CD4-positive, alpha-beta T cell (primary cell): ENCODE results near the gene PLA2R1. TPM values are rescaled to one million over a fixed set of nuclear protein-coding genes. Genes with fewer than 3 reads are reported as not detected.

Source experiments
- ATAC-seq: fragments of 200-7000 bp; cut with Tn5 transposase; one replicate; pipeline ENCODE4 v1.10.0; 2022; ENCODE audit warnings: mild to moderate bottlenecking; ENCODE audit not compliant: poor library complexity
- CTCF ChIA-PET: fragments of 350-600 bp; sonication (Branson Sonifier 250); formaldehyde crosslinking; loops from one replicate; lab custom pipeline; 2021; ENCODE audit warnings: antibody characterized with exemption, inconsistent platforms; lab: Charles Lee
- POLR2A ChIA-PET: fragments of 350-600 bp; sonication (Branson Sonifier 250); formaldehyde crosslinking; loops from one replicate; lab custom pipeline; 2021; ENCODE audit warnings: antibody characterized with exemption, inconsistent platforms; lab: Charles Lee
- DNase-seq, 14 experiments: peaks; one replicate each; pipeline ENCODE4 v3.0.0-alpha.2; 2013 to 2020; ENCODE audit warnings: mixed read lengths in 2 of 14
- H3K27ac ChIP-seq, 2 donors: one replicate each; pipeline versions ENCODE4 v1.5.1 to v1.7.0; 2013; ENCODE audit warnings: low read length in 2 of 2, low read depth in 1 of 2, mild to moderate bottlenecking in 1 of 2
- H3K27me3 ChIP-seq, 2 experiments: 1 replicate in 1 of 2; 2 replicates in 1 of 2; pipeline versions ENCODE4 v1.6.1 to v1.7.0; 2013; ENCODE audit warnings: low read length in 2 of 2, control low read depth in 1 of 2, mild to moderate bottlenecking in 1 of 2, moderate library complexity in 1 of 2; ENCODE audit not compliant: insufficient read depth in 2 of 2, control insufficient read depth in 1 of 2
- H3K36me3 ChIP-seq: one replicate; pipeline ENCODE4 v1.6.1; 2013; ENCODE audit warnings: low read length, control low read depth; ENCODE audit not compliant: insufficient read depth
- H3K4me1 ChIP-seq: one replicate; pipeline ENCODE4 v1.6.1; 2013; ENCODE audit warnings: low read length, control low read depth; ENCODE audit not compliant: insufficient read depth
- H3K4me3 ChIP-seq: one replicate; pipeline ENCODE4 v1.5.1; 2013; ENCODE audit warnings: mild to moderate bottlenecking, low read length, moderate library complexity
- H3K9me3 ChIP-seq, 2 experiments: 1 replicate in 1 of 2; 2 replicates in 1 of 2; pipeline versions ENCODE4 v1.6.1 to v1.7.0; 2013; ENCODE audit warnings: low read length in 2 of 2, mild to moderate bottlenecking in 2 of 2, control low read depth in 1 of 2, moderate library complexity in 1 of 2; ENCODE audit not compliant: control insufficient read depth in 1 of 2, insufficient read depth in 1 of 2
- H3K27ac Mint-ChIP-seq: one replicate; pipeline ENCODE4 v1.8.0; 2020; ENCODE audit warnings: mixed read lengths
- H3K27me3 Mint-ChIP-seq: one replicate; pipeline ENCODE4 v1.8.0; 2021; ENCODE audit warnings: mixed read lengths
- H3K36me3 Mint-ChIP-seq: one replicate; pipeline ENCODE4 v1.8.0; 2021; ENCODE audit warnings: low read depth, mixed read lengths
- H3K4me1 Mint-ChIP-seq: one replicate; pipeline ENCODE4 v1.8.0; 2021; ENCODE audit warnings: low read depth, mixed read lengths
- H3K4me3 Mint-ChIP-seq: one replicate; pipeline ENCODE4 v1.8.0; 2020; ENCODE audit warnings: mild to moderate bottlenecking, mixed read lengths
- H3K9me3 Mint-ChIP-seq: one replicate; pipeline ENCODE4 v1.8.0; 2020; ENCODE audit warnings: mixed read lengths
- CTCF ChIP-seq: fragments of 200-600 bp; IDR thresholded peaks from one replicate; pipeline ENCODE4 v1.8.0; 2022; ENCODE audit warnings: antibody characterized with exemption, mild to moderate bottlenecking
- intact Hi-C, 2 experiments: fragments of 100-400 bp; cut with DNase I in 1 of 2; cut with micrococcal nuclease in 1 of 2; formaldehyde crosslinking; loops; one replicate each; pipeline versions ENCODE4 v1.15.1 to v1.9.0; 2023 to 2025; cut with DNase I, micrococcal nuclease
- total RNA-seq, 174 experiments: library from RNA in 2 of 174; stranded (reverse) in 2 of 174; gene quantifications; one replicate each; pipeline ENCODE4 v1.2.3 and lab custom pipeline; 2021 to 2026

PLA2R1 gene
- total RNA-seq, 2 experiments from 2014 or later, result not detected

- POLR2A ChIA-PET, result no interaction called here
Measured at GRCh38 chr2:160033732-160034392, 28.6 kb downstream of the PLA2R1 start.

GRCh38 chr2:160029270-160029628, 33.2 kb downstream of the PLA2R1 start:
- no peak overlapping the region for H3K4me3 Mint-ChIP-seq
- intact Hi-C loops, result no loop called here
- DNase-seq (no peak), ATAC-seq (no peak)
- Histone ChIP-seq H3K4me1 (no peaks in the 10 kb centered on the region), H3K36me3 (no peaks in the 10 kb centered on the region), H3K4me3 (no peak overlapping the region), H3K9me3 (peaks cover 0 to 3% of the 10 kb centered on the region in 2 experiments), H3K27ac (no peak overlapping the region), H3K27me3 (peaks cover 0 to 4% of the 10 kb centered on the region in 2 experiments)
- H3K9me3 Mint-ChIP-seq, result no peaks in the 10 kb centered on the region
- H3K27ac Mint-ChIP-seq, result no peak overlapping the region
- H3K27me3 Mint-ChIP-seq, result no peaks in the 10 kb centered on the region
- ChIA-PET CTCF (no interaction called here), POLR2A (no interaction called here)
- H3K4me1 Mint-ChIP-seq, result no peaks in the 10 kb centered on the region
- no peak for TF ChIP-seq CTCF
- no peaks in the 10 kb centered on the region for H3K36me3 Mint-ChIP-seq

More at GRCh38 chr2:160033732-160034392, 28.6 kb downstream of the PLA2R1 start:
- no peaks in the 10 kb centered on the region for H3K9me3 Mint-ChIP-seq
- Histone ChIP-seq H3K4me3 (no peak overlapping the region), H3K4me1 (no peaks in the 10 kb centered on the region), H3K36me3 (no peaks in the 10 kb centered on the region), H3K27me3 (no peaks in the 10 kb centered on the region), H3K27ac (no peak overlapping the region), H3K9me3 (no peaks in the 10 kb centered on the region)
- H3K27me3 Mint-ChIP-seq, result no peaks in the 10 kb centered on the region
- H3K4me1 Mint-ChIP-seq, result no peaks in the 10 kb centered on the region
- H3K4me3 Mint-ChIP-seq, result no peak overlapping the region
- intact Hi-C loops, result no loop called here
- DNase-seq (no peak), ATAC-seq (no peak)
- CTCF ChIA-PET, result no interaction called here
- no peak for TF ChIP-seq CTCF
- H3K27ac Mint-ChIP-seq, result no peak overlapping the region
- H3K36me3 Mint-ChIP-seq, result no peaks in the 10 kb centered on the region

- CTCF ChIA-PET, result interaction anchor here (0.7 kb wide), 1 partner anchor 12 kb away, joined by 3 read pairs; no protein-coding TSS in a partner anchor
- Mint-ChIP-seq H3K36me3 (no peaks in the 10 kb centered on the region), H3K4me3 (no peak overlapping the region), H3K4me1 (no peaks in the 10 kb centered on the region), H3K27ac (no peak overlapping the region), H3K27me3 (no peaks in the 10 kb centered on the region), H3K9me3 (no peaks in the 10 kb centered on the region)
- DNase-seq (no peak), ATAC-seq (no peak)
- POLR2A ChIA-PET, result no interaction called here
- no peak overlapping the region for H3K4me3 ChIP-seq
- no peak for TF ChIP-seq CTCF
- intact Hi-C loops, result no loop called here
- H3K4me1 ChIP-seq, result no peaks in the 10 kb centered on the region
- H3K9me3 ChIP-seq, result peaks cover 0 to 9% of the 10 kb centered on the region in 2 experiments
- peaks cover 0 to 6% of the 10 kb centered on the region in 2 experiments for H3K27me3 ChIP-seq
- no peak overlapping the region for H3K27ac ChIP-seq
- H3K36me3 ChIP-seq, result no peaks in the 10 kb centered on the region
Measured at GRCh38 chr2:160028431-160029269, 33.8 kb downstream of the PLA2R1 start.
